ENCODE data around the gene ANKRD36C. TPM values are rescaled to one million over a fixed set of nuclear protein-coding genes. Genes with fewer than 3 reads are reported as not detected.
"Not testable (repeated sequence)": the region's sequence is repeated elsewhere in the genome, so short reads cannot be mapped to it uniquely, and the experiment has no call there.

ANKRD36C gene
- polyA plus RNA-seq, 3 donors, result 0.95 to 1.1 (median 1.1) TPM

DNA sequence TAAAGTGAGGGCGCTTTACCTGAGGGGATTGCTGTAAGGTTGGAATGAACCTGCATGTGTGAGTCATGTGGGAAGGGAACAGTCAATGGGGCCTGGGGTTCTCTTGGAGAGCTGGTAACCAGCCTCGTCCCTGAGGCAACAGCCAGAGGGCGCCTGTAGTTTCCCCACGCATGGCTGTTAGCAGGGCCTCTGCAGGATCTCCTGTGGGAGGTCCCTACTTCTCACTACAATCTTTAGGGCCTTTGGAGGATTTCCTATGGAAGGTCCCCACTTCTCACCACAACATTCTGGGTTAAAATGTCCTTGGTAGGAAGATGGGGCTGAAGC is 19.5 kb upstream of the ANKRD36C start:
- H3K79me2 ChIP-seq (ENCODE audit: insufficient read depth, low read length); H2AFZ ChIP-seq (ENCODE audit: insufficient read depth, low read depth, low read length, poor library complexity, severe bottlenecking); H3K36me3 Mint-ChIP-seq; H3K4me1 ChIP-seq (ENCODE audit: control insufficient read depth in 1 of 2, insufficient read depth in 2 of 2, low read length in 2 of 2); H3K4me2 ChIP-seq (replicated peaks; ENCODE audit: extremely low read depth, low read length, poor library complexity, severe bottlenecking); H4K20me1 ChIP-seq (ENCODE audit: insufficient read depth, low read length); H3K9ac ChIP-seq (ENCODE audit: insufficient read depth, low read length, poor library complexity, severe bottlenecking); H3K27ac ChIP-seq (ENCODE audit: low read depth in 1 of 2, low read length in 2 of 2); H3K36me3 ChIP-seq (replicated peaks in 1 of 2; ENCODE audit: control insufficient read depth in 1 of 2, insufficient read depth in 2 of 2, low read length in 2 of 2); H3K4me1 Mint-ChIP-seq; H3K27me3 ChIP-seq (ENCODE audit: control insufficient read depth in 2 of 2, insufficient read depth in 2 of 2, low read length in 2 of 2); H3K9me3 Mint-ChIP-seq; intact Hi-C loops (cut with micrococcal nuclease); H3K9me3 ChIP-seq (replicated peaks in 1 of 2; ENCODE audit: control insufficient read depth in 1 of 2, insufficient read depth in 1 of 2, low read length in 2 of 2); H3K4me3 ChIP-seq (replicated peaks in 1 of 3; ENCODE audit: low read depth in 2 of 3, low read length in 3 of 3): not testable (repeated sequence)
- H3K27me3 Mint-ChIP-seq (ENCODE audit: low read depth in 3 of 3), result peaks cover 6 to 22% (median 18%) of the 10 kb centered on the region in 3 donors
- H3K27ac Mint-ChIP-seq, result peak overlapping the region in 1 of 7 donors; percentile 46
- peak in 2 of 3 donors; percentile 20 to 79 for DNase-seq
- peak overlapping the region; percentile 37 to 39 for H3K4me3 Mint-ChIP-seq
- TF ChIP-seq, protein P1, sequence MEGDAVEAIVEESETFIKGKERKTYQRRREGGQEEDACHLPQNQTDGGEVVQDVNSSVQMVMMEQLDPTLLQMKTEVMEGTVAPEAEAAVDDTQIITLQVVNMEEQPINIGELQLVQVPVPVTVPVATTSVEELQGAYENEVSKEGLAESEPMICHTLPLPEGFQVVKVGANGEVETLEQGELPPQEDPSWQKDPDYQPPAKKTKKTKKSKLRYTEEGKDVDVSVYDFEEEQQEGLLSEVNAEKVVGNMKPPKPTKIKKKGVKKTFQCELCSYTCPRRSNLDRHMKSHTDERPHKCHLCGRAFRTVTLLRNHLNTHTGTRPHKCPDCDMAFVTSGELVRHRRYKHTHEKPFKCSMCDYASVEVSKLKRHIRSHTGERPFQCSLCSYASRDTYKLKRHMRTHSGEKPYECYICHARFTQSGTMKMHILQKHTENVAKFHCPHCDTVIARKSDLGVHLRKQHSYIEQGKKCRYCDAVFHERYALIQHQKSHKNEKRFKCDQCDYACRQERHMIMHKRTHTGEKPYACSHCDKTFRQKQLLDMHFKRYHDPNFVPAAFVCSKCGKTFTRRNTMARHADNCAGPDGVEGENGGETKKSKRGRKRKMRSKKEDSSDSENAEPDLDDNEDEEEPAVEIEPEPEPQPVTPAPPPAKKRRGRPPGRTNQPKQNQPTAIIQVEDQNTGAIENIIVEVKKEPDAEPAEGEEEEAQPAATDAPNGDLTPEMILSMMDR (IDR thresholded peaks at IDR 0.05), result peak; percentile 10
- WGBS (ENCODE audit: insufficient coverage), result no CpG with 5 or more reads among the region's 4 CpGs

DNA sequence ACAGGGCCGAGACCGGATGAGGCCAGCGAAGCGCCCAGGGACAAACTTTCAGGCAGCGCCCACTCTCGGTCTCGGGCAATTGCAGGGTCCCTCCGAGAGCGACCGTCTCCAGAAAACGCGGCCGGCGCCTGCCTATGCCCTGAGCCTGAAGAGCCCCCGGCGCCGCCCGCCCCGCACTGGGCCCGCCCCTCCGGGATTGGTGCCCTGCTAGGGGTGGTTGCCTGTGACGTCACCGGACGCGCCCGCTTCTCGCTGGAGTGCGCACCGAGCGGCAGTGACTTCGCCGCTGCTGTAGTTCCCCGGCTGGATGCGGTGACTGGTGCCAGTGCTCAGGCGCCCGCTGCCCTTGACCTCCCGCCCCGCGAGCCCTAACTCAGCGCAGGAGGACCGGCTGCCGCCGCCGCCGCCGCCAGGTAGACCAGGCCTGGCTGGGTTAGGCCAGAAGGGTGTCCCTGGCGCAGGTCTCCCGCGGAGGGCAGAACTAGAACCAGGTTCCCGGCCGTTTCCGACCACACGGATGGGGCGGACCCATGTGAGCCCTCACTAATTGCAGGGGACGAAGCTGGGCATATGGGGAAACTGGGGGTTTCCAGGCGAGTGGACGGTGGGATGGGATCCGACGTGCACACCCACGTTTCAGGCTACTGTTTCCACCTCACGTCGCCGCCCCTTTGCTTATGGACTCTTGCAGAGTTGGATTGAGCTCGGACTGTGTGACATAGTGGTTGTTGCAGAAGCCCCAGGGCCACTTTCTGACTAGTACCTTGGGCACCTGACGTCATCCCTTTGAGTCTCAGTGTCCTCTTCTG is 18.9 kb upstream of the ANKRD36C start:
- H3K4me3 ChIP-seq (replicated peaks in 1 of 3; ENCODE audit: low read depth in 2 of 3, low read length in 3 of 3), result peak overlapping the region; percentile 9 to 58 (median 34)
- peak overlapping the region; percentile 15 for H3K9ac ChIP-seq (ENCODE audit: insufficient read depth, low read length, poor library complexity, severe bottlenecking)
- peak overlapping the region; percentile 41 for H3K4me2 ChIP-seq (replicated peaks; ENCODE audit: extremely low read depth, low read length, poor library complexity, severe bottlenecking)
- H4K20me1 ChIP-seq (ENCODE audit: insufficient read depth, low read length); H3K27ac ChIP-seq (ENCODE audit: low read depth in 1 of 2, low read length in 2 of 2); H3K4me1 Mint-ChIP-seq; intact Hi-C loops (cut with micrococcal nuclease); H3K9me3 Mint-ChIP-seq; H3K4me1 ChIP-seq (ENCODE audit: control insufficient read depth in 1 of 2, insufficient read depth in 2 of 2, low read length in 2 of 2); H3K9me3 ChIP-seq (replicated peaks in 1 of 2; ENCODE audit: control insufficient read depth in 1 of 2, insufficient read depth in 1 of 2, low read length in 2 of 2); H3K27me3 ChIP-seq (ENCODE audit: control insufficient read depth in 2 of 2, insufficient read depth in 2 of 2, low read length in 2 of 2); H3K36me3 Mint-ChIP-seq; H3K36me3 ChIP-seq (replicated peaks in 1 of 2; ENCODE audit: control insufficient read depth in 1 of 2, insufficient read depth in 2 of 2, low read length in 2 of 2); H3K79me2 ChIP-seq (ENCODE audit: insufficient read depth, low read length): not testable (repeated sequence)
- 0% methylated on average over 14 of the region's 65 CpGs for WGBS (ENCODE audit: insufficient coverage)
- DNase-seq, result peak; percentile 80 to 92 (median 85)
- H2AFZ ChIP-seq (ENCODE audit: insufficient read depth, low read depth, low read length, poor library complexity, severe bottlenecking), result peak overlapping the region; percentile 72
- peak overlapping the region; percentile 78 to 88 for H3K4me3 Mint-ChIP-seq
- peaks cover 6 to 22% (median 20%) of the 10 kb centered on the region in 3 donors for H3K27me3 Mint-ChIP-seq (ENCODE audit: low read depth in 3 of 3)
- H3K27ac Mint-ChIP-seq, result peak overlapping the region in 4 of 7 donors; percentile 53 to 83 (median 62)

DNA sequence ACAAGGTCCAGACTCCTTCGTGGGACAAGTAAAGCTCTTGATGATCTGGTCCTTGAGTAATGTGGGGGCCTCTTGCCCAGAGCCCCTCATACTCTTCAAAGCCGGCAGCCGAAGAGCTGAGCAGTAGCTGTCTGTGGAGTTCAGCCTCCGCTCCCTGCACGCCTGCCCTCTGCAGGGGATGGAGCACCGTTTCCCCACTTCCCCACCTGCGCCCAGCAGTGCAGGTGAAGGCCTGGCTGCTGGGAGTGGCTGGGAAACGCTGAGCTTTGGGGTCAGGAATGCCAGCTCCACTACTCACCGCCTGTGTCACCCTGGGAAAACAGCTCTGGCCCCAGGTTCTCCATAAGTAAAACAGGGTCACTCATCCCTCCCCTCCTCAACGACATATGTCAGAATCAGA is 18.2 kb upstream of the ANKRD36C start:
- H3K36me3 ChIP-seq (replicated peaks in 1 of 2; ENCODE audit: control insufficient read depth in 1 of 2, insufficient read depth in 2 of 2, low read length in 2 of 2); H4K20me1 ChIP-seq (ENCODE audit: insufficient read depth, low read length); H3K79me2 ChIP-seq (ENCODE audit: insufficient read depth, low read length); intact Hi-C loops (cut with micrococcal nuclease); H3K36me3 Mint-ChIP-seq; H3K4me1 Mint-ChIP-seq; DNase-seq; H3K27me3 ChIP-seq (ENCODE audit: control insufficient read depth in 2 of 2, insufficient read depth in 2 of 2, low read length in 2 of 2); H3K9me3 ChIP-seq (replicated peaks in 1 of 2; ENCODE audit: control insufficient read depth in 1 of 2, insufficient read depth in 1 of 2, low read length in 2 of 2); H3K4me1 ChIP-seq (ENCODE audit: control insufficient read depth in 1 of 2, insufficient read depth in 2 of 2, low read length in 2 of 2); H3K9me3 Mint-ChIP-seq; H3K27ac ChIP-seq (ENCODE audit: low read depth in 1 of 2, low read length in 2 of 2): not testable (repeated sequence)
- whole genome bisulfite sequencing (ENCODE audit: insufficient coverage), result 0% methylated on average over 2 of the region's 10 CpGs
- Mint-ChIP-seq H3K27me3 (ENCODE audit: low read depth in 3 of 3) (peaks cover 6 to 24% (median 20%) of the 10 kb centered on the region in 3 donors), H3K27ac (peak overlapping the region in 5 of 7 donors; percentile 53 to 83 (median 71)), H3K4me3 (peak overlapping the region; percentile 78 to 88)
- Histone ChIP-seq H3K9ac (ENCODE audit: insufficient read depth, low read length, poor library complexity, severe bottlenecking) (peak overlapping the region; percentile 4), H3K4me3 (replicated peaks in 1 of 3; ENCODE audit: low read depth in 2 of 3, low read length in 3 of 3) (peak overlapping the region; percentile 9 to 58 (median 34)), H2AFZ (ENCODE audit: insufficient read depth, low read depth, low read length, poor library complexity, severe bottlenecking) (peak overlapping the region; percentile 72), H3K4me2 (replicated peaks; ENCODE audit: extremely low read depth, low read length, poor library complexity, severe bottlenecking) (peak overlapping the region; percentile 36)

DNA sequence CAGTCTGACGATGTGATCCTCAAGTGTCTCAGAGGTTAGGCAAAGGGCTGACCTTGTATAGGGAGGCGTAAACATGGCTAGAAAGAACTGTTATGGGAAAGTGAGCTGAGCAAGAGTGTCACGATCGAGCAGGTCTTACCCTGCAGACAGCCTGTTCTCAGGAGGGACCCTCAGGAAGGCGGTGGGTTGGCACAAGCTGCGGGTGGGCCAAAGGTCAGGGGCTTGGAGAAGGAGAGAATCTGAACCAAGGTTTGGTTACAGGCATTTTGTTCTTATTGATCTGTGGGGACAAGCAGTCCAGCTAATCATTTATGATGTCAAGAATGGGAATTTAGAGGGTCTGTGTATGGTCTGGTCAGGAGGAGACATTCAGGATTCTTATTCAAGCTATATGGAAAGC is 16.4 kb upstream of the ANKRD36C start:
- not testable (repeated sequence) for H3K4me3 ChIP-seq (replicated peaks in 1 of 3; ENCODE audit: low read depth in 2 of 3, low read length in 3 of 3)
- WGBS (ENCODE audit: insufficient coverage), result 98% methylated on average over 6 of the region's 6 CpGs

More for the DNA sequence above, 16.4 kb upstream of the ANKRD36C start:
- H3K36me3 ChIP-seq (replicated peaks in 1 of 2; ENCODE audit: control insufficient read depth in 1 of 2, insufficient read depth in 2 of 2, low read length in 2 of 2); intact Hi-C loops (cut with micrococcal nuclease); H3K27ac Mint-ChIP-seq; H3K4me1 ChIP-seq (ENCODE audit: control insufficient read depth in 1 of 2, insufficient read depth in 2 of 2, low read length in 2 of 2); H3K9ac ChIP-seq (ENCODE audit: insufficient read depth, low read length, poor library complexity, severe bottlenecking); DNase-seq; H3K27ac ChIP-seq (ENCODE audit: low read depth in 1 of 2, low read length in 2 of 2); H3K4me2 ChIP-seq (replicated peaks; ENCODE audit: extremely low read depth, low read length, poor library complexity, severe bottlenecking); H3K4me1 Mint-ChIP-seq; H3K9me3 ChIP-seq (replicated peaks in 1 of 2; ENCODE audit: control insufficient read depth in 1 of 2, insufficient read depth in 1 of 2, low read length in 2 of 2); H3K27me3 ChIP-seq (ENCODE audit: control insufficient read depth in 2 of 2, insufficient read depth in 2 of 2, low read length in 2 of 2); H3K79me2 ChIP-seq (ENCODE audit: insufficient read depth, low read length); H2AFZ ChIP-seq (ENCODE audit: insufficient read depth, low read depth, low read length, poor library complexity, severe bottlenecking); H4K20me1 ChIP-seq (ENCODE audit: insufficient read depth, low read length); H3K36me3 Mint-ChIP-seq: not testable (repeated sequence)
- Mint-ChIP-seq H3K9me3 (peaks cover 0 to 11% (median 4%) of the 10 kb centered on the region in 7 donors), H3K4me3 (peak overlapping the region in 1 of 2 donors; percentile 35), H3K27me3 (ENCODE audit: low read depth in 3 of 3) (peaks cover 6 to 24% (median 20%) of the 10 kb centered on the region in 3 donors)
